HEK293T (cell line): Measurements from ENCODE around the gene NACC2.

Source experiments
- ARNT ChIP-seq: fragments of 450-650 bp; IDR thresholded peaks from 2 replicates; pipeline ENCODE4 v1.6.1; 2017; ENCODE audit warnings: mild to moderate bottlenecking
- CTBP1 ChIP-seq: fragments of 450-650 bp; IDR thresholded peaks from 2 replicates; pipeline ENCODE4 v1.6.1; 2016; ENCODE audit warnings: borderline replicate concordance
- ELF4 ChIP-seq: fragments of 450-650 bp; IDR thresholded peaks from 2 replicates; pipeline ENCODE4 v1.6.1; 2017; ENCODE audit warnings: antibody characterized with exemption
- FOXA1 ChIP-seq: fragments of 450-650 bp; IDR thresholded peaks from 2 replicates; pipeline ENCODE4 v1.6.1; 2016; ENCODE audit warnings: mild to moderate bottlenecking
- FOXM1 ChIP-seq: fragments of 450-650 bp; IDR thresholded peaks from 2 replicates; pipeline ENCODE4 v1.6.1; 2017; ENCODE audit warnings: mild to moderate bottlenecking, borderline replicate concordance
- HDGF ChIP-seq: fragments of 450-650 bp; IDR thresholded peaks from 2 replicates; pipeline ENCODE4 v1.6.1; 2017; ENCODE audit warnings: antibody characterized with exemption, borderline replicate concordance
- NFRKB ChIP-seq: fragments of 450-650 bp; IDR thresholded peaks from 2 replicates; pipeline ENCODE4 v1.6.1; 2016; ENCODE audit warnings: mild to moderate bottlenecking, moderate library complexity
- PKNOX1 ChIP-seq: fragments of 450-650 bp; IDR thresholded peaks from 2 replicates; pipeline ENCODE4 v1.6.1; 2016
- SP1 ChIP-seq: fragments of 450-650 bp; IDR thresholded peaks from 2 replicates; pipeline ENCODE4 v1.6.1; 2017
- SUZ12 ChIP-seq: fragments of 450-650 bp; IDR thresholded peaks from 2 replicates; pipeline ENCODE4 v1.6.1; 2016; ENCODE audit warnings: mild to moderate bottlenecking
- TARDBP ChIP-seq: fragments of 450-650 bp; IDR thresholded peaks from 2 replicates; pipeline ENCODE4 v1.6.1; 2016
- ZNF384 ChIP-seq: fragments of 450-650 bp; IDR thresholded peaks from 2 replicates; pipeline ENCODE4 v1.6.1; 2016

- no peak for TF ChIP-seq FOXA1
- TF ChIP-seq ZNF384: no peak
- TF ChIP-seq PKNOX1: no peak
- TF ChIP-seq SP1: no peak
- TF ChIP-seq TARDBP: no peak
- TF ChIP-seq ELF4: no peak
- TF ChIP-seq FOXM1: no peak
- TF ChIP-seq SUZ12: no peak
- no peak for TF ChIP-seq CTBP1
- TF ChIP-seq ARNT: no peak
- no peak for TF ChIP-seq NFRKB
- TF ChIP-seq HDGF: no peak
Observed at GRCh38 chr9:135993409-135993742, 101.7 kb downstream of the NACC2 start.
